Lower lobe of right lung (tissue), 2 donors: ENCODE measurements around the gene CACNA1C. TPM values are rescaled to one million over a fixed set of nuclear protein-coding genes. Genes with fewer than 3 reads are reported as not detected.

Experiments used
- ATAC-seq, 2 donors: fragments of 200-7000 bp; cut with Tn5 transposase; one replicate each; pipeline ENCODE4 v1.9.1; 2020 to 2022; ENCODE audit warnings: mild to moderate bottlenecking in 2 of 2, moderate library complexity in 2 of 2
- DNase-seq: peaks from one replicate; pipeline ENCODE4 v3.0.0-alpha.2; 2020
- H3K27ac ChIP-seq: fragments of 200-600 bp; one replicate; pipeline ENCODE4 v1.8.0; 2022
- H3K27me3 ChIP-seq: fragments of 200-600 bp; one replicate; pipeline ENCODE4 v1.8.0; 2022; ENCODE audit warnings: low read depth
- H3K36me3 ChIP-seq: fragments of 200-600 bp; one replicate; pipeline ENCODE4 v1.8.0; 2022; ENCODE audit warnings: mild to moderate bottlenecking
- H3K4me1 ChIP-seq: fragments of 200-600 bp; one replicate; pipeline ENCODE4 v1.8.0; 2022
- H3K4me3 ChIP-seq: fragments of 200-600 bp; one replicate; pipeline ENCODE4 v1.8.0; 2022; ENCODE audit warnings: mild to moderate bottlenecking
- H3K9me3 ChIP-seq: fragments of 200-600 bp; one replicate; pipeline ENCODE4 v1.8.0; 2022
- CTCF ChIP-seq: fragments of 200-600 bp; IDR thresholded peaks from one replicate; pipeline ENCODE4 v1.8.0; 2022; ENCODE audit warnings: antibody characterized with exemption, mild to moderate bottlenecking
- intact Hi-C: fragments of 100-400 bp; cut with DNase I; formaldehyde crosslinking; loops from one replicate; pipeline ENCODE4 v1.11.0; 2022
- total RNA-seq: library from RNA; stranded (reverse); fragmentation: NEBNext Ultra II Directional; extraction: Animal tissue kit (Norgen Biotek cat#: 25700); gene quantifications from one replicate; pipeline ENCODE4 v1.2.1, GENCODE V29; 2021
- donor health status: DM: no; HTN: yes; CAD: no; lungs with severe emphysema.

Gene CACNA1C
- total RNA-seq, 1 donor from 2014 or later = 8.4 TPM

GRCh38 chr12:2326470-2326869 is 273.7 kb downstream of the CACNA1C start:
- Histone ChIP-seq H3K27ac (no peak overlapping the region), H3K27me3 (no peaks in the 10 kb centered on the region), H3K4me3 (no peak overlapping the region), H3K9me3 (no peaks in the 10 kb centered on the region), H3K36me3 (no peaks in the 10 kb centered on the region), H3K4me1 (peaks cover 24% of the 10 kb centered on the region)
- ATAC-seq (no peak), DNase-seq (no peak)
- intact Hi-C loops = no loop called here
- TF ChIP-seq CTCF = no peak

- no peaks in the 10 kb centered on the region for H3K9me3 ChIP-seq
- ATAC-seq (no peak), DNase-seq (no peak)
- H3K27me3 ChIP-seq = no peaks in the 10 kb centered on the region
- H3K36me3 ChIP-seq = no peaks in the 10 kb centered on the region
- H3K4me3 ChIP-seq = no peak overlapping the region
- H3K27ac ChIP-seq = no peak overlapping the region
- H3K4me1 ChIP-seq = peaks cover 14% of the 10 kb centered on the region
- no peak for TF ChIP-seq CTCF
- intact Hi-C loops = no loop called here
Observed at GRCh38 chr12:2328661-2329060, 275.9 kb downstream of the CACNA1C start.

GRCh38 chr12:2329661-2330210 is 276.9 kb downstream of the CACNA1C start:
- intact Hi-C loops = no loop called here
- Histone ChIP-seq H3K27ac (no peak overlapping the region), H3K4me3 (no peak overlapping the region), H3K36me3 (no peaks in the 10 kb centered on the region), H3K27me3 (no peaks in the 10 kb centered on the region), H3K4me1 (peaks cover 4% of the 10 kb centered on the region), H3K9me3 (no peaks in the 10 kb centered on the region)
- TF ChIP-seq CTCF = no peak
- no peak for ATAC-seq
- DNase-seq = no peak

GRCh38 chr12:2332236-2332635 is 279.4 kb downstream of the CACNA1C start:
- Histone ChIP-seq H3K27ac (no peak overlapping the region), H3K27me3 (no peaks in the 10 kb centered on the region), H3K36me3 (no peaks in the 10 kb centered on the region), H3K4me3 (no peak overlapping the region), H3K9me3 (no peaks in the 10 kb centered on the region), H3K4me1 (peaks cover 26% of the 10 kb centered on the region)
- intact Hi-C loops = no loop called here
- no peak for ATAC-seq
- no peak for TF ChIP-seq CTCF
- DNase-seq = no peak

GRCh38 chr12:2332947-2333346 is 280.2 kb downstream of the CACNA1C start:
- ATAC-seq (no peak), DNase-seq (no peak)
- intact Hi-C loops = no loop called here
- Histone ChIP-seq H3K27ac (no peak overlapping the region), H3K9me3 (no peaks in the 10 kb centered on the region), H3K4me3 (no peak overlapping the region), H3K27me3 (no peaks in the 10 kb centered on the region), H3K36me3 (no peaks in the 10 kb centered on the region), H3K4me1 (peaks cover 26% of the 10 kb centered on the region)
- TF ChIP-seq CTCF = no peak
